HepG2 (cell line): ENCODE measurements around the gene FAM149A. TPM values are rescaled to one million over a fixed set of nuclear protein-coding genes. Genes with fewer than 3 reads are reported as not detected.

Experiments
- ATAC-seq: fragments of 200-7000 bp; cut with Tn5 transposase; 3 replicates; pipeline ENCODE4 v1.9.1; 2020; ENCODE audit warnings: mild to moderate bottlenecking, moderate library complexity
- BruUV-seq: library from RNA; stranded (reverse); fragments of 400-500 nt; replicated peaks from 2 replicates; lab custom pipeline; 2021; lab: Mats Ljungman, UMichigan
- CTCF ChIA-PET: fragments of 300-600 bp; formaldehyde crosslinking; extraction: SDS; loops from one replicate; lab custom pipeline; 2021; ENCODE audit warnings: low total read pairs, inconsistent platforms, low intra/inter-chr PET ratio; lab: Yijun Ruan, JAX
- POLR2A ChIA-PET: fragments of 350-600 bp; sonication (Branson Sonifier 250); formaldehyde crosslinking; loops from one replicate; lab custom pipeline; 2020; ENCODE audit warnings: antibody characterized with exemption, inconsistent platforms; lab: Yijun Ruan, JAX
- DNase-seq: peaks from one replicate; pipeline ENCODE4 v3.0.0-alpha.2; 2015; ENCODE audit warnings: low spot score
- FAIRE-seq: peaks from 3 replicates; lab custom pipeline; 2011; peaks lifted over from hg19 to GRCh38; lab: Jason Lieb, UNC
- H2AFZ ChIP-seq: one replicate; pipeline ENCODE4 v1.6.1; 2011; ENCODE audit warnings: low read length, inconsistent platforms
- H3K27ac ChIP-seq: fragments of 300-600 bp; 3 replicates; pipeline ENCODE4 v1.8.0; 2011; ENCODE audit warnings: mixed run types, mild to moderate bottlenecking, mixed read lengths, low read length, inconsistent platforms; ENCODE audit not compliant: insufficient read depth; ENCODE audit errors: extremely low read length
- H3K27me3 ChIP-seq, 2 experiments: fragments of 200-600 bp in 1 of 2; 2 replicates in 1 of 2; 3 replicates in 1 of 2; pipeline versions ENCODE4 v1.6.0 to v1.8.0; 2011; ENCODE audit warnings: low read length in 2 of 2, mild to moderate bottlenecking in 2 of 2, moderate library complexity in 2 of 2, inconsistent platforms in 1 of 2; ENCODE audit not compliant: insufficient read depth in 2 of 2, control insufficient read depth in 1 of 2
- H3K36me3 ChIP-seq, 2 experiments: fragments of 200-600 bp in 1 of 2; replicated peaks in 1 of 2; 2 replicates in 1 of 2; 3 replicates in 1 of 2; pipeline versions ENCODE4 v1.5.1 to v1.8.0; 2011; ENCODE audit warnings: low read length in 2 of 2, inconsistent platforms in 1 of 2; ENCODE audit not compliant: insufficient read depth in 2 of 2, control insufficient read depth in 1 of 2
- H3K4me1 ChIP-seq: 2 replicates; pipeline ENCODE4 v1.5.1; 2012; ENCODE audit warnings: low read length, inconsistent platforms; ENCODE audit not compliant: insufficient read depth
- H3K4me2 ChIP-seq: 2 replicates; pipeline ENCODE4 v1.6.0; 2011; ENCODE audit warnings: low read depth, low read length, inconsistent platforms
- H3K4me3 ChIP-seq, 3 experiments: fragments of 200-600 bp in 1 of 3; sonication (generic), shearing (Covaris generic) in 1 of 3; replicated peaks in 1 of 3; 2 replicates each; pipeline ENCODE4 v1.5.1; 2011 to 2016; ENCODE audit warnings: low read length in 3 of 3, inconsistent platforms in 2 of 3, low read depth in 2 of 3, mild to moderate bottlenecking in 2 of 3, control low read depth in 1 of 3, mixed read lengths in 1 of 3; ENCODE audit not compliant: insufficient read depth in 1 of 3
- H3K79me2 ChIP-seq: one replicate; pipeline ENCODE4 v1.6.1; 2011; ENCODE audit warnings: low read length, inconsistent platforms; ENCODE audit not compliant: insufficient read depth
- H3K9ac ChIP-seq: 2 replicates; pipeline ENCODE4 v1.6.0; 2011; ENCODE audit warnings: mild to moderate bottlenecking, low read depth, low read length, inconsistent platforms; ENCODE audit not compliant: insufficient read depth
- H3K9me3 ChIP-seq: 2 replicates; pipeline ENCODE4 v1.5.1; 2012; ENCODE audit warnings: mild to moderate bottlenecking, low read length
- H4K20me1 ChIP-seq: 2 replicates; pipeline ENCODE4 v1.6.0; 2011; ENCODE audit warnings: inconsistent platforms, mild to moderate bottlenecking, low read length, moderate library complexity; ENCODE audit not compliant: insufficient read depth
- CSRNP1 ChIP-seq: sonication (generic); formaldehyde crosslinking; IDR thresholded peaks from 2 replicates; pipeline ENCODE4 v1.8.1; 2023; ENCODE audit warnings: mild to moderate bottlenecking, missing genetic modification reagents
- LRRFIP1 ChIP-seq: sonication (generic); formaldehyde crosslinking; conservative IDR thresholded peaks from 2 replicates; pipeline ENCODE4 v1.4.0; 2020; ENCODE audit warnings: missing genetic modification reagents
- MLLT10 ChIP-seq: sonication (generic); formaldehyde crosslinking; IDR thresholded peaks from 2 replicates; pipeline ENCODE4 v1.4.0; 2020; ENCODE audit warnings: missing genetic modification reagents
- ZKSCAN5 ChIP-seq: sonication (generic); formaldehyde crosslinking; IDR thresholded peaks from 2 replicates; pipeline ENCODE4 v1.5.1; 2020; ENCODE audit warnings: mild to moderate bottlenecking, missing genetic modification reagents
- WGBS: methylation state at CpG from one replicate; pipeline ENCODE4 v1.1.6; 2017; ENCODE audit warnings: low lambda C conversion rate; 5-methylcytosine and 5-hydroxymethylcytosine counted together
- in situ Hi-C: cut with HindIII; loops from 2 replicates; pipeline ENCODE4 v1.10.0; 2017; ENCODE audit warnings: low pct_unique_long_range_greater_than_20kb; ENCODE audit not compliant: extremely low pct_ligation_motif_present
- intact Hi-C: fragments of 100-400 bp; cut with micrococcal nuclease; formaldehyde crosslinking; loops from one replicate; pipeline ENCODE4 v1.10.0; 2022; ENCODE audit not compliant: unreplicated experiment
- polyA plus RNA-seq, 8 experiments: library from polyadenylated mRNA; depleted of rRNA in 3 of 8; stranded (reverse) in 7 of 8; unstranded in 1 of 8; fragments of >200 nt; fragmentation: Illumina TruSeq in 4 of 8; extraction: Trizol in 4 of 8; gene quantifications; 2 replicates each; pipeline versions ENCODE4 v1.2.1 to v1.2.3, GENCODE V29; 2011 to 2016; ENCODE audit warnings: low read depth in 4 of 8, missing spikeins in 1 of 8, mixed read lengths in 1 of 8; ENCODE audit not compliant: insufficient read depth in 1 of 8
- total RNA-seq, 5 experiments: library from RNA; depleted of rRNA; stranded (reverse); fragments of >200 nt; fragmentation: Illumina TruSeq; extraction: Trizol; gene quantifications; 2 replicates each; pipeline ENCODE4 v1.2.3, GENCODE V29; 2016; ENCODE audit warnings: low read depth in 1 of 5

Gene FAM149A
- total and polyA plus RNA-seq, 2 of the 13 experiments (the other 11 are each of a cell fraction or from before 2014, with no cell fraction given) = not detected

GRCh38 chr4:186205156-186205555, 100.7 kb downstream of the FAM149A start:
- Histone ChIP-seq H3K36me3 (no peaks in the 10 kb centered on the region), H3K27ac (no peak overlapping the region), H3K9me3 (peaks cover 9% of the 10 kb centered on the region; the same call in 1 of the 2 replicates), H3K79me2 (no peaks in the 10 kb centered on the region), H3K4me1 (0 out of 2 replicates have a peak, but pooled peaks cover 5% of the 10 kb centered on the region), H3K4me2 (no peak overlapping the region), H3K27me3 (no peaks in the 10 kb centered on the region), H2AFZ (no peak overlapping the region), H4K20me1 (no peaks in the 10 kb centered on the region), H3K4me3 (no peak overlapping the region), H3K9ac (no peak overlapping the region)
- in situ Hi-C loops (no loop called here), intact Hi-C loops (no loop called here)
- DNase-seq (no peak), FAIRE-seq (no peak), ATAC-seq (no peak)
- CTCF ChIA-PET = no interaction called here
- POLR2A ChIA-PET = no interaction called here
- whole genome bisulfite sequencing = 71% methylated on average over 8 of the region's 8 CpGs
- BruUV-seq = no TSS peak
- no peak for TF ChIP-seq CSRNP1 (CRISPR knock-in tag)
- TF ChIP-seq ZKSCAN5 (CRISPR knock-in tag) = no peak
- no peak for TF ChIP-seq LRRFIP1
- no peak for TF ChIP-seq MLLT10 (CRISPR knock-in tag)
